Right hindlimb (tissue), 1 donor: Measurements from ENCODE around the gene CCDC142.

ENCODE experiments used
- DNase-seq: peaks from one replicate; pipeline ENCODE4 v3.0.0-alpha.2; 2018

CCDC142 gene, protein sequence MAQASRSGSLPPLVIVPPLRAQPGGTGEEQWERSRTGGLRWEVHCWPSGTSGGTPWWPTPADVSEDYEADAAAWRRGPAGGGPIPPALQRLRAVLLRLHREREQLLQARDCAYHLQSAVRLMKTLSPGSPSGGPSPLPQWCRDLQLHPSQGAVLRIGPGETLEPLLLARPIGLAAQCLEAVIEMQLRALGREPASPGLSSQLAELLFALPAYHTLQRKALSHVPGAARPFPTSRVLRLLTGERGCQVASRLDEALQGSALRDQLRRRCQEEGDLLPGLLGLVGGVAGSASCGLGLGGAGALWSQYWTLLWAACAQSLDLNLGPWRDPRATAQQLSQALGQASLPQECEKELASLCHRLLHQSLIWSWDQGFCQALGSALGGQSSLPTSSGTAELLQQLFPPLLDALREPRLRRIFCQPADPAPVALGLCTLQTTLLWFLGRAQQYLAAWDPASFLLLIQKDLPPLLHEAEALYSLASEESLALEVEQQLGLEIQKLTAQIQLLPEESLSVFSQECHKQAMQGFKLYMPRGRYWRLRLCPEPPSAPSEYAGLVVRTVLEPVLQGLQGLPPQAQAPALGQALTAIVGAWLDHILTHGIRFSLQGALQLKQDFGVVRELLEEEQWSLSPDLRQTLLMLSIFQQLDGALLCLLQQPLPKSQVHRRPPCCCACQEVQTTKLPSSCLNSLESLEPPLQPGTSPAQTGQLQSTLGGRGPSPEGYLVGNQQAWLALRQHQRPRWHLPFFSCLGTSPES

DNA sequence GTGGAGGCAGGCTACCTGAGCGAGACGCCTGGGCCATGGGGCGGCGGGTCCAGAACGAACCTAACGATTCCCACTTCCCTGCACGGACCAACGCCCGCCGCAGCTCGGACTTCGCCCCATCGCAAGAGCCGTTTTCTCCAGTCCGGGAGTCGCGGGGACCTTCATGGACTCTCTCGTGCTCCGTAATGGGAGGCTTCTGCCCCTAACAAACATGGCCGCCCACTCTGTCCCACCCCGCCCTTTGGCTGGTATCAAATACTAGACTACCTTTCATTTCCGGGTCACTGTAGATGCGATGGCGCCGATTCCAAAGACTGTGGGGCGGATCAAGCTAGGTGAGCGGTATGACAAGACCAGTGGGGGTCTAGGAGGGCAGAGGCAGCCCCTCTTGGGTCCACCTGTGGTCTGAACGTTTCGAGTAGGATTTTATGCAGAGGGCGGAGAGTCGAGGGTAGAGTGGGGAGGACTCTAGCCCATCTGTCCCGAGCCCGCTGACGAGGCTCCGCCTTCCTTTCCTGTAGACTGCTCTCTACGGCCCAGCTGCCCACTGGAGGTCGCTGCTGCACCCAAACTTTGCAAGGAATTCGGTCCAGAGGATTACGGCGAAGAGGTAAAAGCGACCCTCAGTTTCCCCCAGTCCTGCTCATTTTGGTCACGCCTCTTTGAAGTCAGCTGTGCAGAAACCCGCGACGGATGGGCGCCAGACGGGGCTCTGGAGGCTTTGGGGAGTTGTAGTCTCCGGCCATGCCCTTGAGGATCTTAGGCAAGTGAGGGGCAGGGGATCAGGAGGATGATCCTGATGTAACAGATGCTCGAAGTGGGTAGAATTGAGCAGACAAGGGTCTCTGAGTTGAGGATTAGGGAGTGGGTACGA, at the start of gene CCDC142, which contains the start of gene TTC31:
TSS of gene CCDC142 (minus strand) at position 198 of the 874 bp plus-strand sequence. CDS start at position 37, 161 bp downstream.
TSS of gene TTC31 (plus strand) at position 281 of the 874 bp plus-strand sequence. CDS start at position 296, 15 bp downstream.
- peak; percentile 97 for DNase-seq

DNA sequence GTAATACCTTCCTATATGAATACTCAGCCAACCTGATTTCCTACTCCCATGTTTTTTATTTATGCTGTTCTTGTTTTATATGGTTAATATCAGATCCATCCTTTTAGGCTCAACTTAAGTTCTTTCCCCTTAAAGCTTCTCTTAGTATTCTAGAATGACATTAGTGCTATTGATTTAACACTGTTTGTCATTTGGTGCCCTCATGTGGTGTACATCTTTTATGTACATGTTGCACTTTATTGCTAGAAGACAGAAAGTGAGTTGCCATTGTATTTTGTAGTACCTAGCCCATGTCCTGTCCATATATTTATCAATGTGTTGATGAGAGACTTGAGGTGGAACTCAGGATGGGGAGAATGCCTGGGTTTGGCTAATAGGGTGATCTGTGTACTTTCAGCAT, 49.4 kb upstream of the CCDC142 start:
- no peak for DNase-seq

DNA sequence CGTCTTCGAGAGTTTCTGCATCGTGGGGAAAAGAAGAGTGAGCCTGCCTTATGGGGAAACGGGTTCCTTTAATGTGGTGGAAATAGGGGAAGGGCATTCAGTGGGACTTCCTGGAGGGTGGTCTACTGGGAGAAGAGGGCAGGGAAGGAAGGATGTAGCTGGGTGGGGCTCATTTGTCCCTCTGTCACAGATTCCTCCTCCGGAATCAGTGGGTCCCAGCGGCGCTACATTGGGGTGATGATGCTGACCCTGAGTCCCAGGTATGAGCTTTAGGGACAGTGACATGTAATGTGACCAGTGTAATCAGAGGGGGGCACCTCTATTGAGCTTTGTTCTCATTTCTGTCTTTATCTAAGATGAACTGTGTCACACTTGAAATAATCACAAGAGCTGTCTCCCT, 48.9 kb upstream of the CCDC142 start:
- DNase-seq = no peak

DNA sequence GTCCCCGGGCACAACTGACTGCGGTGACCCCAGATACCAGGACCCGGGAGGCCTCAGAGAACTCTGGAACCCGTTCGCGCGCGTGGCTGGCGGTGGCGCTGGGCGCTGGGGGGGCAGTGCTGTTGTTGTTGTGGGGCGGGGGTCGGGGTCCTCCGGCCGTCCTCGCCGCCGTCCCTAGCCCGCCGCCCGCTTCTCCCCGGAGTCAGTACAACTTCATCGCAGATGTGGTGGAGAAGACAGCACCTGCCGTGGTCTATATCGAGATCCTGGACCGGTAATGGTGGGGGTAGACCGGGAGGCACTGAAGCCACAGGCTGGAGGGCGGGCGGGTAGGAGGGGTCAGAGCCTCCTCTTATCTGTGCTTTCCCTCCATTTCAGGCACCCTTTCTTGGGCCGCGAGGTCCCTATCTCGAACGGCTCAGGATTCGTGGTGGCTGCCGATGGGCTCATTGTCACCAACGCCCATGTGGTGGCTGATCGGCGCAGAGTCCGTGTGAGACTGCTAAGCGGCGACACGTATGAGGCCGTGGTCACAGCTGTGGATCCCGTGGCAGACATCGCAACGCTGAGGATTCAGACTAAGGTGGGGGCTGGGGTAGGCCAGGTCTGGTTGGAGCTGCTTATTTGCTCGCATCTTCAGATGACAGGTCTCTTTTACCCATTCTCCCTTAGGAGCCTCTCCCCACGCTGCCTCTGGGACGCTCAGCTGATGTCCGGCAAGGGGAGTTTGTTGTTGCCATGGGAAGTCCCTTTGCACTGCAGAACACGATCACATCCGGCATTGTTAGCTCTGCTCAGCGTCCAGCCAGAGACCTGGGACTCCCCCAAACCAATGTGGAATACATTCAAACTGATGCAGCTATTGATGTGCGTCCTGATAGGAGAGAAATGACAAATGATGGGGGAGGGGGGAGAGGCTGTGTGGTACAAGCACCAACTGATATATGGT, 47.7 kb upstream of the CCDC142 start:
- peak; percentile 65 for DNase-seq

DNA sequence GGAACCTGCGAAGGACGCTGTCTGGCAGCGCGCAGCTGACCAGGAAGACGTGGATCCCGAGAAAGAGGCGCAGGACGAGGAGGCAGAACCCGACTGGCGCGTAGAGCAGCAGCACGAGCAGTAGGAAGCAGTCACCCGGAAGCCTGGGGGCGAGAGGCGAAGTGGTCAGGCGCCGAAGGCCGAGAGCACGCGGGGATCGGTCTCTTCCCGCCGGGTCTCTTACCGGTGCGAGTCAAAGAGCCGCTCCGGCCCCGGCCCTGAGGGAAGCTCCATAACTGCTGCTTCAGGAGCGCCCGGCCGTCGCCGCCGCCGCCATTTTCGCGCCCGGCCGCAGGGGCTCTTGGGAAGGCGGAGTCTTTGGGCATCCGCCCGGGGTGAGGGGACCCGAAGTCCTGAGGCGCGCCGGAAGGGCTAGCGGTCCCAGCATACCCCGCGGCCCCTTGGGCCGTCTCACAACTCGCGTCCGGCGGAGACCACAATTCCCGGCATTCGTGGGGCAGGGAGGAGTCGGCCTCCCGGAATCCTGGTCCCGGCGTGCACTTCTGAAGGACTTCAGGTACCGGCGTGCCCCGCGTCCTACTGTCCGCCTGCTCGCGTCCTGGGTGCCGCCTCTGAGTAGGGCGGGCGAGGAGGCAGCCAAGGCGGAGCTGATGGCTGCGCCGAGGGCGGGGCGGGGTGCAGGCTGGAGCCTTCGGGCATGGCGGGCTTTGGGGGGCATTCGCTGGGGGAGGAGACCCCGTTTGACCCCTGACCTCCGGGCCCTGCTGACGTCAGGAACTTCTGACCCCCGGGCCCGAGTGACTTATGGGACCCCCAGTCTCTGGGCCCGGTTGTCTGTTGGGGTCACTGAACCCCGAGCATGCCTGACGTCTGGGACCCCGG, 46.8 kb upstream of the CCDC142 start, which contains the start of the genes AUP1 and HTRA2:
TSS of gene AUP1 (minus strand) at position 350 of the 882 bp plus-strand sequence. CDS start at position 273, 77 bp downstream.
TSS of gene HTRA2 (plus strand) at position 577 of the 882 bp plus-strand sequence. CDS start at position 651, 74 bp downstream.
- peak; percentile 99 for DNase-seq

DNA sequence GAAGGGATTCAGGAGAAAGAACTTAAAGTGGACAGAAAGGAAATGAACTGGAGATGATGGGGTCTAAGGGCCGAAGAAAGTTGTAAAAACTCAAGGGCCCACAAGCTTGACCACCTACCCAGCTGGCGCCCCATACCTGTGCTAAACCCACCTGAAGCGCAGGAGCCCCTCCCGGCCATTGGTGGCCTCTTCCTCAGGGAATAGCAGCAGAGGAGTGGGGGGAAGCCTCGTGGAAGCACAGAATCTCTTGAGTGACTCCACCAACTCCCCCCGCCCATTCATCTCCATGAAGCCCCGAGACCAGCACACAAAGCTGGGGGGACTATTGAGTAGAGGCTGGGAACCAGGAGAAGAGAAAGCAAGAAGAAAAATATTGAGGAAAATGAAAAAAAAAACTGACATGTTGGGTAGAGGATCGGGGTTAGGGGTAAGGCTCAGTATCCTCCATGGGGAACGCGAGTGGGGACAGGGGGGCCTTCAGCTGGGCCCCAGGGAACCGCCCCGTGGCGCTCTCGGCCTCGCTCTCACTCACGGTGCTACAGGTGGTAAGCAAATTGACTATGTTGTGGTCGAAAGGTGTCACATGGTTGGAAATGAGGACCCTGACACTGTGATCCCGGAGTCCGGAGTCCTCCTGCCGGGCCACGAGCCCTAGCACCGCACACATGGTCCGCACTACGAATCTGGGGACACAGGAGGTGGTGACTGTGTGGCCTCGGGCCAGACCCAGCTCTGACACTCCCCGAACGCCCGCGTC, 46.0 kb upstream of the CCDC142 start:
- DNase-seq = no peak

DNA sequence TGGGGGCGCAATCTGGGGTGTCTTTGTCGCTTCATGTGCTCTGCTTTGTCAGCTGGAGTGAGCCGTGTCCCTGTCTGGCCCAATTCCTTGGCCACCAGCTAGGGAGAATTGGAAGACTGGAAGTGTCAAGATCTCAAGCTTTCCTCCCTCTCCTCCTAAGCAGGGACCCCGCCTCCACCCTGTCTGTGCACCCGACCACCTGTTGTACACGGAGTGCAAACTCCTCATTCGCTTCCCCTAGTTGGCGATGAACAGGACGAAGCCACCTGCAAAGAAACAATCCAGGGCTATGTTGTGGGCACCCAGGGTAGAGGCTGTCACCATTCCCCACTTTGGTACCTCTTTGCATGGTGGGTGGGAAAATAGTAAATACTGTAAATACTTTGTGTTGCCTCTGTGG, 44.9 kb upstream of the CCDC142 start:
- DNase-seq = no peak

DNA sequence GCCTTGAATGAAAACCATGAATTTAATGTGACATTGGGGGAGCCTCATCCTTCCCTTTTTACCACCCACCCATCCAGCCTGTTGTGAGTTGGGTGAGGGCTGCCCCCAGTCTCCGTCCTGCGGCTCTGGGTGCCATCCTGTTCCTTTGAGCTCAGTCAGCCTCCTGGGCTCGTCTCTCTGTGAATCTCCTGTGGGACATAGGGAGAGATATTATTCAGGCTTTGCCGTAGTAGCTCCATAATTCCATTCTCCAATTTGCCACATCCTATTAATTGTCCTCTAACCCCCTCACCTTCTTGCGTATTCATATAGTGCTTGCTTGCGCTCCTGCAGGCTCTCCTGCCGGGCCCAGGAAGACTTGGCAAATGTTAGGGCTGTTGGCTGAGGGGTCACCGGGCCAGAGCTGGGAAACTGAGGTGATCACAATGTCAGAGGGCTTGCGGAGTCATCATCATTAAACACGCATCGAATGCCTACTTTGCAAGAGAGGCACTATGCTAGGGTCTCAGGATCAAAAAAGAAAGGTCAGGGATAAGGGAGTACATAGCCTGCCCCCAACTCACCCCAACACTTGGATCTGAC, 43.9 kb upstream of the CCDC142 start:
- no peak for DNase-seq

DNA sequence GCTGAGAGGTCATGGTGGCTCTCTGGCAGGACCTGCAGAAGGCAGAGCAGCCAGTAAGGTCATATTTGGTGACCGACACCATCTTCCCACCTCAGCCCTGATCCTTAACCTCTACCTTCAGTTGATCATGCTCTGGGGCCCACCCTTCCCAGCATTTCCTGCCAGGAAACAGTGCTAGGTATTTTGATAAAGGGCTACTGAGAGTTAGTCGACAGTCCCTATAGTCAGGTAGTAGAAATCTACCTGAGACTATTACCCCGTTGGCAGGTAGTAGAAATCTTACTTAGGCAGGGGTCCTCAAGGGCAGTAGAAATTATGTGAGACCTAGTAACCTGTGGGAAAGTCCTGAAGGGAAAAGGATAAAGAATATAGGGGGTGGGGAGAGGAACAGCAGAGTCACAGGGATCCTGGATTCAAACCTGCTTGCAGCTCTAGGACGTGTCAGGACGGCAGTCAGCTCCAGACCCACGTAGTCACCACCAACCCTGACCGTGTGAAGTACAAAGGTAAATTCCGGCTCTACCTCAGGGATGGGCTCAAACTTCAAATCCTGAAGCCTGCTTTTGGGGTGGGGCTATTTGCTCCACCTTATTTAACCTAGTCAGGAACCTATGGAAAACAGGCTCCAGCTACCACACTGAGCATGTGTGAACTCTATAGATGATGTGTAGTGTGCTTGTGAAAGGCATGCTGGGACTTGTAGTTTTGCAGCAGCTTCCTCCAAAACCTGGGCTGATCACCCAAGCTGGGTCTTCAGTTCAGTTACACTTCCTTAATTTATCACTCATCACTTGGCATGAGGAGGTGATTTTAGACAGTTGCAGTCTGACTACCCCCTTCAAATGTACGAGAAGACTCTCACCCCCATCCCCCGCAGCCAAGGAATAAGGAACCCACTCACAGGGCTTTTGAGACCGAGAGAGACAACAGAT, 43.2 kb upstream of the CCDC142 start, which contains the start of gene DQX1:
TSS of gene DQX1 (minus strand) at position 515 of the 932 bp plus-strand sequence. CDS start at position 13, 502 bp downstream.
- DNase-seq = no peak

DNA sequence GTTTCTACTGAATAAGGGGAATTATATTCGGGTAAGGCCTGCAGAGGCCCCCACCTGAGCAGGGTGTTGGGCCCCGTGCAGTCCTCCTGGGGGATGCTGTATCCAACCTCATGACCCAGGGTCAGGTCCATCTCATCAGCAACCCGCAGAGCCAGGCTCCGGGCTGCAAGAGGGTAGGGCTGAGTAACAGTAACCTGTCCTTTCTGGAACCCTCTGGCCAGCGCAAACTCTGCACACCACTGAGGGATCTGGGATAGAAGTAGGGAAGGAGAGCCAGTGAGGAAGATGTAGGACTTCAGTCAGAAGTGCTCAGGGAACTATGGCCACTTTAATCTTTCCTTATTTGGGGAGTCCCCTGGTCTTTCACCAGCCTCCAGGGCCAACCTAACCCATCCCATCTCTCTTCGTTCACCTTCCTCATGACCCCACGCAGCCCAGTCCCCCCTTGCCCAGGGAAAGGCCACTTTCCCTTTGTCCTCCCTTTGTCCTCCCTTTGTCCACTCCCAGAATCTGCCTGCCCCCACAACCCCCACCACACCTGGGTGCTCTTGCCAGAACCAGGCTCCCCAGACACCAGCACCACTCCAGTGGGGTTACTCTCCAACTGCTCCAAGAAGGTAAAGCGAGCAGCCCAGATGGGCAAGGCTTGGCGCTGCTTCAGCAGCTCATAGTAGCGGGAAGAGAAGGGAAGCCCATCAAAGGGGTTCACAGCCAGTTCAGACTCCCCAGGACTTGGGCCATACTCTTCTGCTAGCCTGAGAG, 42.3 kb upstream of the CCDC142 start:
- DNase-seq = no peak

DNA sequence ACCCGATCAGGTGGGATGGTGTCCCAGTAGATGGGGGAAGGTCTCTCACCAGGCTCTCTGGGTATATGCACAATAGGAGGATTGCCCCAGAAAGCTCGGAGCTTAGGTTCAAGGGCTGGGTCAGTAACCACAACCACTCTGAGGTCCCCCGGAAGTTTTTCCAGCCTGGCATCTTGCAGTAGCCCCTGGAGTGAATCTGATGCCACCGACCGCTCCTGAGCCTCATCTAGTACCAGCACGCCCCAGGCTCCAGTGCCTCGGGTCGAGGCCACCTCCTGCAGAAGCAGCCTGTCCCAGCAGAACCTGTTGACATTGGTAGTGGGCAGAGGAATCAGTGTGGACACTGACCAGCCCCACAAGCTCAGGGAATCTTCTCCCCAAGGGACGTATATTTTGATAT, 41.2 kb upstream of the CCDC142 start:
- DNase-seq = no peak

DNA sequence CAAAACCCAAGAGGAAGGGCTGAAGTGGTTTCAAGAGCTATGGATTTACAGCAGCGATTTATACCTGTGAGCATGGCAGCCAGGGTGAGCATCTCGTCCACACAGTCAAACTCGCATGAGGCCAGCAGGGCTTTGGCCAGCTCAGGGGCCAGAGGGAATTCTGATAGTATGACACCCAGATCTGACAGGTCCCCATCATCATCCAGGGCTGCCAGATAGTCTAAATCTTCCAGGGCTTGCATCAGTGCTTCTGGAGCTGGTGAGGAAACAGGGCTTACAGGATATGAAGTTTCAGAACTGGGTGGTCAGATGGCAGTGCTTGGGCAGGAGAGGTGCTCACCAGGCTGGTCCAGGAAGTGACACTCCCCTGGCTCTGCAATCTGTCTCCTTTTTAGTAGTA, 39.7 kb upstream of the CCDC142 start:
- DNase-seq = no peak

DNA sequence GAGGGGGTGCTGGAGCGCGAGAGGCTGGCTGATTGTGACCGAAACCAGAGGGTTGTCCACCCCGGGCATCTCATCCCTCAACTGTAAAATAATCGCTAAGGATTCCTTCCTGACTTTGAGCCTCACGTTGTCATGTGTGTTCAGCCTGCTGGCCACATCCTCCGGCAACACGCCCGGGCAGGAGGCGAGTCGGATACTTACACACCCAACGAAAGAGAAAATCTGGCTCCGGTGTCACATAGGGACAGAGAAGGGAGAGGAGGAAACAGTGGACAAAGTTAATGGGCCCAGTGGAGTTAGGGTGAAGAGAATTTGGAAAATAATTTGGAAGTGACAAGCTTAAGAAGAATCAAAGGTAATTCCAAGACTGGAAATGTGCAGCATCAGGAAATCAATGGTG, 33.9 kb upstream of the CCDC142 start:
- no peak for DNase-seq

DNA sequence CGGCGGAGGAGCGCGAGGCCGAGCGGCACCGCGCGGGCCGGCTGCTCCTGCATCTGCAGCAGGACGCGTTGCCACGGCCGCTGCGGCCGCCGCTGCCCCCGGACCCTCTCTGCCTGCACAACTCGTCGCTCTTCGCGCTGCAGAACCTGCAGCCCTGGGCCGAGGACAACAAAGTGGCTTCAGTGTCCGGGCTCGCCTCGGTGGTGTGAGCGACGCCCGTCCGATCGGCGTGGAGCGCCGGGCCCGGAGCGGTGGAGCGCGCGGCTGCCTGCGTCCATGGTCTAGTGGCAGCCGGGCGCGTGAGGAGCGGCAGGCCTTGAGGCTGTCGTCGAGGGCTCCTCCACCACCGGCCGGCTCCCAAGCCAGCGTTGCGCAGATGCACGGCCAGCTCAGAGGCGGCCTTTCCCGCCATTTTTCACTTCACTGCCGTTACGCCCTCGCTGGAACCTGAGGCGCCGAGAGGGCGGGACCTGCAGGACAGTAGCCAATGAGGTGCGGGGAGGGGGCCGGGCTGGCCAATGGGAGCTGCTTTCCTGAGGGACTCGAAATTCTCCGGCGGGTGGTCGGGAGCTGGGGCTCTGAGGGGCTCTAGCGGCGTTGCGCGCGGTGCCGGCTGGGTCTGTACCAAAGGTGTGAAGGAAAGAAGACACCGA, 33.3 kb upstream of the CCDC142 start:
- peak; percentile 80 for DNase-seq

DNA sequence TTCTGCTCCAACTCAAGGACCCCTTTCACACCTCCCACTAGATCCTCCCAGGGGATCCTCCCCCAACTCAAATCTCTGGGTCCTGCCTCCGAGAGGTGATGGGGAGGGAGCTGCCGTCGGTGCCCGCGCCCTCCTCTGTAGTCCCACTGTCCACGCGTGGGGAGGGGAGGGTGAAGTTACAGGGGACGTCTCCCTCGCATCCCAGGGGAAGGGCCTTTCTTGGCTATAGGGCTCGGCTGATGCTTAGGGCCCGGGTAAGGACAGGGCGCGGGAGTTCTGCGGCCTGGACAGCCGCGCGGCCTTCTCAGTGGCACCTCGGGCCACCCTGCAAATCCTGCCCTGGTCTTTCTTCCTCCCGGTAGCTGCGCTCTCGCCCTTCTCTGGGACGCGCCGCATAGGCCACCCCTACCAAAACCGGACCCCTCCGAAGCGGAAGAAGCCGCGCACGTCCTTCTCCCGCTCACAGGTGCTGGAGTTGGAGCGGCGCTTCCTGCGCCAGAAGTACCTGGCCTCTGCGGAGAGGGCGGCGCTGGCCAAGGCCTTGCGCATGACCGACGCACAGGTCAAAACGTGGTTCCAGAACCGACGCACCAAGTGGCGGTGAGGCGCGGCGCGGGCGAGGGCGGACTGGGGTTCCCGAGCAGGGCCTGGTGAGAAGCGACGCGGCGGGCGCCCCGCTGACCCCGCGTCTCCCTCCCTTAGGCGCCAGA, 32.6 kb upstream of the CCDC142 start:
- DNase-seq = no peak
